Activated naive CD8-positive, alpha-beta T cell treated with anti-CD3 and anti-CD28 coated beads, Interleukin-2, amount 50 U/mL, for 16 hours (primary cell): ENCODE measurements around the gene ST8SIA1.

Experiments used
- DNase-seq: peaks from one replicate; pipeline ENCODE4 v3.0.0-alpha.2; 2020; ENCODE audit warnings: low read depth, low spot score

Gene ST8SIA1

GRCh38 chr12:22329621-22330020 lies 4.9 kb downstream of the ST8SIA1 start:
- DNase-seq: no peak

GRCh38 chr12:22325218-22325617 lies 9.3 kb downstream of the ST8SIA1 start:
- no peak for DNase-seq

GRCh38 chr12:22322091-22322490 lies 12.4 kb downstream of the ST8SIA1 start:
- DNase-seq: no peak

- DNase-seq: no peak
Observed at GRCh38 chr12:22321638-22322037, 12.9 kb downstream of the ST8SIA1 start.

GRCh38 chr12:22321018-22321605 lies 13.4 kb downstream of the ST8SIA1 start:
- DNase-seq: no peak

DNA sequence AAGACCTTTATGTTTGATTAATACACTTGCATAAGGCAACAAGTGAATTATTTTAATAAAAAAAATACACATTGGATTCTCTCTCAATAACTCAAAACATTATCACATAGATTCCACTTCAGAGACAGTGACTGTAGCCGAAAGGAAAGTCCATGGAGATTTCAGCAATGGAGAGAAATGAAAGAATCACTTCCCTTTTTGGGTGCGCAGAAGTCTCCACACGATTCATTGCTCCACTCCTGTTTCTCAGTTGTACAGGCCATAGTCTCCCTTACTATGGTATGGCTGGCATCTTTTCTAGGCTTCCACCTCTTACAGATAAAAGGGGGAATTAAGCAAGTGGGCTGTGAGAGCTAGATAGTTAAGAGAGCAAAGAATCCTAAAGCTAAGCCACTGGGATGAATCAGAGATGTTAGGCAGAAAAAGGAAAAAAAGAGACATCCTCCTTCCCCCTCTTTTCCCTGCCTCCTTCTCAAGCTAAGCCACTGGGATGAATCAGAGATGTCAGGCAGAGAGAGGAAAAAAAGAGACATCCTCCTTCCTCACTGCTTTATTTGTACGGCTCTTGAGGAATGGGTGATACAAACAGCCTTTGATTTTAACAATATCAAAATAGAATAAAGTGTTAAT lies 16.3 kb downstream of the ST8SIA1 start:
- DNase-seq: no peak

- no peak for DNase-seq
Observed at GRCh38 chr12:22313963-22314330, 20.6 kb downstream of the ST8SIA1 start.

DNA sequence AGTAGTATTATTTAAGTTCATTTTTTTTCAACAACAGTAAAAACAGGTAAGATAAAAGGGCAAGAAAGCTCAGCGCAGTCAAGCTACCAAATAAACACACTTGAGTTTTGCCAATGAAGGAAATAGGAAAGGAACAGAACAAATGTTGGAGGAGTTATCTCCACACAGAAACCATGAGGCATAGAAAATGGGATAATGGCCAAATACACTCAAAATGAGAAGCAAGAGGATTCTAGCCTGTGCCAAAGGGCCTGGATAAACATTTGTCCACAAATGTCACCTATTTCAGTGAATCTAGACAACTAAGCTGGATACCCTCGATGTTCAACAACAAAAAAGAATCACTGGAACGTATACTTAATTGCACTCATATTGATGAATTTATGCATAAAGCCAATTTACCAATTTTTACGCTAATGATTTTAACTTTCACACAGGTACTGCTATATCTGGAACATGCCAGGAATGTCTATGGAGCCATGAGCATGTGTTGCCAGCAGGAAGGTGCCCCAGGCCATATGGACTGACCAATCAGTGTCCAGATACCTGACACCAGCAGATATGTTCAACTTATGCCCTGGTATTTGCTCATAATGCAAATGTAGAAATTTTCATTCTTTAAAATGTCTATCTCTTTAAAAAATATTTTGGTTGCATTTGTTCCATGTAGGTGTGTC lies 21.1 kb downstream of the ST8SIA1 start:
- no peak for DNase-seq

GRCh38 chr12:22312336-22312735 lies 22.2 kb downstream of the ST8SIA1 start:
- no peak for DNase-seq

DNA sequence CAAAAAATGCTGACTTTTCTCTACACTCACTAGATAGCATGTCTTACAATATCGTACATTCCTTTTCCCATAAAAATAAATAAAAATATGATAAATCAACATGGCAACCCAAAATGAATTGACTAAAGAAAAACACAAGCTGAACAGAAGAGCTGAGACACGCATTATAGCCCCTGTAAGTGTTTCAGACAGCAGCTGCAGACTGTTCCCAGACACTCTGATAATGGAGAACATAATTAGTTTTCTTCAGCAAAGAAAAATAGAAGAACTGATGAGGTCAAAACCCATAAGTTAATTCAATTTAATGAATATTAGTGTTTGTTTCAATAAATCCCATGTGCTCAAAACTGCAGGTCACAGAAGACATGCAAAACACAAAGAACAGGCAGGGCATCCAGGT lies 23.8 kb downstream of the ST8SIA1 start:
- no peak for DNase-seq

GRCh38 chr12:22310275-22310674 lies 24.2 kb downstream of the ST8SIA1 start:
- DNase-seq: no peak

GRCh38 chr12:22307811-22308210 lies 26.7 kb downstream of the ST8SIA1 start:
- DNase-seq: no peak

- DNase-seq: no peak
Observed at GRCh38 chr12:22306311-22306710, 28.2 kb downstream of the ST8SIA1 start.

DNA sequence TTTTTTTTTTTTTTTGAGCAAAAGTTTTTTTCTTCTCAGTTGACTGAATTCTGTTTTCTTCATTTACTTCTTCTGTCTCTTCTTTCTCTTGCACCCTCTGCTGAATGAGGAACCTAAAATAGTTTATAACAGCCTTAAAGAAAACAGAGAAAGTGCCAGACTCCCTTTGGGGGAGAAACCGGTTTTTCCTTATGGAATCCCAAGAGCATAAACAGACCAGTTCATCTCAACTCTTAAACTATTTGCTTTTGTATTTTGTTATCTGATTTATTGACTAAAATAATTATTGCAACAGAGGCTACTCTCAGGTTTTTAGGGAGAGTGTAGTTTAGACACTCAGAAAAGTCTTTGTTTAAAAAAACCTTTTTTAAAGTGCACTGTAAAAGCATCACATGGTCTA lies 30.2 kb downstream of the ST8SIA1 start:
- no peak for DNase-seq

- no peak for DNase-seq
Observed at GRCh38 chr12:22299294-22299912, 35.1 kb downstream of the ST8SIA1 start.

DNA sequence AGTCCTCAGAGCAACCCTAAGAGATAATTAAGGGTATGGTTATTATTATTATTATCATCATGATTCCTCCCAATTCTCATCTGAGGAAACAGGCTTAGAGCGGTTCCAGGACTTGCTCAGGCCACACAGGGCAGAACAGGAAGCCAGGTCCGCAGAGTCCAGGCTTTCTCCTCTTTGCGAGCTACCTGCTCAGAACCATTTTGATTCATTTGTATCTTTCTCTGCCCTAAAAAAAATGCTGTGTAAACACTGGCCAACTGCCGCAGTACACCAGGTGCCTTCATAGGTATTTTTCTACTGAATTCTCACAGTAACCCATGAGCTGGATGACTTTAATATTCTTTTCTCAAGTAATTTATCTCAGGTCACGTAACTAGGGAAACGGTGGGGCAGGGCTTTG lies 45.3 kb downstream of the ST8SIA1 start:
- no peak for DNase-seq

DNA sequence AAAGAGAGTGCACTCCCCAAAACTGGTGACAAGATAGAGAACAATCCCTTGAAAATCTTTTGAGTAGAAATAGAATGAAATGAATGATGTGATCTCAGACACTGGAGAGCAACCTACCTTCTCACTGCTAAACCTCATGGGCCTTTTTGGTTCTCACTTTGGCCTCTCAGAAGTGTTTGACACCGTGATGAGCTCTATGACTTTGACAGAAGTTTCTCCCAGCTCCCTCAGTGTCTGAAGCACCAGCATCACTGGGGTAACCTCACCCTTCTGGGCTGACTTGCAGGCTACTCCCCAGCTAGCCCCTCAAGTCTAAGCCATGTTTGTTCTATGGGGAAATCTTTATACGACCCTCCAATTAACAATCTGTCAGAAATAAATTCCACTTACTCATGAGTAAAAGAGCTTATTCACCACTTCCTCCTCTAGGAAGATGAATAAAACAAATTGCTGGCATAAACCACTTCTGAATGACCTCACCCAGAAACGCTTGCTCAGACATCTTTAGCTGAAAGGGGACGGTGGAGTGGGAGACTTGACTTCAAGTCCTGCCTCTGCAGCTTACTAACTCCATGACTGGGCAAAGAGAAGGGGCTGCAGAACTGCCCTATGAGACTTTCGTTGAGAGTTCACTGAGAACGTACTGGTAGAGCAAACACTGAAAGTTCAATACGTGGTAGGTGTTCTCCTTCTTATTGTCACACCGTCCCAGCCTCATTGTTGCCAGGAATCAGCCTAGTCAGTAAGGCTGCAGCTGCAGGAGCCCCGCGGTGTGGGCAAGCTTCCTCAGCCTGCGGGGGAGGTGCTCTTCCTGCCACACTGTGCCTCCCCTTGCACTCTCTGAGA lies 46.5 kb downstream of the ST8SIA1 start:
- no peak for DNase-seq

DNA sequence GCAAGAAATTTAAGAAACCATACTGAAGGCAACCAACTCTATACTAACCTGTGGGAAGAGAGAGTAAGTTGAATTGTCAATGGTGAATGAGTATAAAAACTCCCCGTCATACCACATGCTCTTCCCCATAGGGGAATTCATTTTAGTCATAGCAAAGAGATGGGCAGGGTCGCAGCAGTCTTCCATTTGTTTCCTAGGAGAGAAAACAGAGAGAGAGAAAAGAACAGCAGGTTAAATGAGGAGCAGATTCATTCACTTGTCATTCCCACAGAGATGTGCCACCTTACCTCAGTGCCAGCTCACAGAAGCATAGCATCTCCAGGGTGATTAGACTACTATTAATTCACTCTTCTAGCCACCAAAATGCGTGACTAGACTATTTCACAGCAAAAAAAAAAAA lies 47.4 kb downstream of the ST8SIA1 start:
- DNase-seq: no peak

- no peak for DNase-seq
Observed at GRCh38 chr12:22286569-22286968, 47.9 kb downstream of the ST8SIA1 start.

GRCh38 chr12:22285846-22286245 lies 48.7 kb downstream of the ST8SIA1 start:
- DNase-seq: no peak

- no peak for DNase-seq
Observed at GRCh38 chr12:22284871-22285270, 49.6 kb downstream of the ST8SIA1 start.

DNA sequence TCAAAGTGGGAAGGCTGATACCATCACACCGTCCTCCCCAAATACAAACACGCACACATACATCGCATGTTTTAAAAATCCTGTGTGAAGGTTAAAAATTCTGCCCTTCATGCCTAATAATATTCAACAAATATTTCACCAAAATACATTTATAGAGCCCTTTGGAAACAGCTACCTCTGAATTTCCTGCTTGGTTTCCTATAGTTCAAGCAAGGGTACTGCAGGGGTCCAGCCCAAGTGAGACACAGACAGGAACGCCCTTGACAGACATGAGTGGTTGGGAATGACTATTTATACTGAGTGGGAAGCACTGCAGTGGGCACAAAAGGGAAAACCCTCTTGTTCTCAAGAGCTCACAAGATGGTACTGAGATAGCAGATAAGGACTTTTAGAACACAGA lies 51.0 kb downstream of the ST8SIA1 start:
- DNase-seq: no peak
